22Rv1 (cell line): ENCODE results near the gene KRT9.

Experiments
- CTCF ChIP-seq: fragments of 450-650 bp; IDR thresholded peaks from 2 replicates; pipeline ENCODE4 v1.5.1; 2017; ENCODE audit warnings: mild to moderate bottlenecking
- ZFX ChIP-seq: fragments of 450-650 bp; IDR thresholded peaks from 2 replicates; pipeline ENCODE4 v1.6.1; 2017; ENCODE audit warnings: antibody characterized with exemption, borderline replicate concordance

GRCh38 chr17:41528959-41529353 is 42.9 kb downstream of the KRT9 start:
- no peak for TF ChIP-seq CTCF
- no peak for TF ChIP-seq ZFX
